CD14-positive monocyte (primary cell): ENCODE results near the gene CYP2A6. TPM values are rescaled to one million over a fixed set of nuclear protein-coding genes. Genes with fewer than 3 reads are reported as not detected.
"Not testable (repeated sequence)": the region's sequence is repeated elsewhere in the genome, so short reads cannot be mapped to it uniquely, and the experiment has no call there.

Experiments used
- DNase-seq, 3 donors: peaks; one replicate each; pipeline ENCODE4 v3.0.0-alpha.2; 2011 to 2022
- H2AFZ ChIP-seq: 2 replicates; pipeline ENCODE4 v1.6.0; 2012; ENCODE audit warnings: mild to moderate bottlenecking, low read depth, low read length, inconsistent platforms; ENCODE audit not compliant: insufficient read depth, poor library complexity, severe bottlenecking
- H3K27ac ChIP-seq, 2 donors: 1 replicate in 1 of 2; 2 replicates in 1 of 2; pipeline ENCODE4 v1.5.1; 2012 to 2013; ENCODE audit warnings: low read length in 2 of 2, control low read depth in 1 of 2, inconsistent platforms in 1 of 2, low read depth in 1 of 2, mild to moderate bottlenecking in 1 of 2
- H3K27me3 ChIP-seq, 2 donors: one replicate each; pipeline versions ENCODE4 v1.6.0 to v1.6.1; 2011 to 2013; ENCODE audit warnings: low read length in 2 of 2; ENCODE audit not compliant: control insufficient read depth in 2 of 2, insufficient read depth in 2 of 2
- H3K36me3 ChIP-seq, 2 donors: replicated peaks in 1 of 2; 1 replicate in 1 of 2; 2 replicates in 1 of 2; pipeline versions ENCODE4 v1.5.1 to v1.6.1; 2012 to 2013; ENCODE audit warnings: low read length in 2 of 2, control low read depth in 1 of 2, inconsistent platforms in 1 of 2, mild to moderate bottlenecking in 1 of 2; ENCODE audit not compliant: insufficient read depth in 2 of 2, control insufficient read depth in 1 of 2
- H3K4me1 ChIP-seq, 2 donors: 1 replicate in 1 of 2; 2 replicates in 1 of 2; pipeline versions ENCODE4 v1.5.1 to v1.6.1; 2012 to 2013; ENCODE audit warnings: low read length in 2 of 2, control low read depth in 1 of 2, inconsistent platforms in 1 of 2, mild to moderate bottlenecking in 1 of 2, moderate library complexity in 1 of 2; ENCODE audit not compliant: insufficient read depth in 2 of 2, control insufficient read depth in 1 of 2
- H3K4me2 ChIP-seq: replicated peaks from 2 replicates; pipeline ENCODE3; 2012; ENCODE audit warnings: low read length, moderate library complexity, mild to moderate bottlenecking; ENCODE audit not compliant: poor library complexity, severe bottlenecking; ENCODE audit errors: extremely low read depth
- H3K4me3 ChIP-seq, 3 experiments: fragments of 200-600 bp in 1 of 3; sonication (generic) in 1 of 3; replicated peaks in 1 of 3; 1 replicate in 2 of 3; 2 replicates in 1 of 3; pipeline ENCODE4 v1.5.1; 2011 to 2013; ENCODE audit warnings: low read length in 3 of 3, mild to moderate bottlenecking in 3 of 3, control low read depth in 2 of 3, low read depth in 2 of 3, inconsistent platforms in 1 of 3, moderate library complexity in 1 of 3
- H3K79me2 ChIP-seq: 2 replicates; pipeline ENCODE4 v1.6.0; 2012; ENCODE audit warnings: mild to moderate bottlenecking, control low read depth, inconsistent platforms, low read length, moderate library complexity; ENCODE audit not compliant: insufficient read depth
- H3K9ac ChIP-seq: 2 replicates; pipeline ENCODE4 v1.6.0; 2017; ENCODE audit warnings: low read length, mild to moderate bottlenecking; ENCODE audit not compliant: insufficient read depth, poor library complexity, severe bottlenecking
- H3K9me3 ChIP-seq, 2 donors: replicated peaks in 1 of 2; 1 replicate in 1 of 2; 2 replicates in 1 of 2; pipeline versions ENCODE4 v1.5.1 to v1.6.1; 2012 to 2013; ENCODE audit warnings: low read length in 2 of 2, control low read depth in 1 of 2; ENCODE audit not compliant: control insufficient read depth in 1 of 2, insufficient read depth in 1 of 2
- H4K20me1 ChIP-seq: 2 replicates; pipeline ENCODE4 v1.6.0; 2012; ENCODE audit warnings: mild to moderate bottlenecking, low read length, control low read depth, moderate library complexity; ENCODE audit not compliant: insufficient read depth
- H3K27ac Mint-ChIP-seq, 7 donors: one replicate each; pipeline ENCODE4 v1.8.0; 2020; ENCODE audit warnings: mild to moderate bottlenecking in 7 of 7, mixed read lengths in 7 of 7, moderate library complexity in 6 of 7, inconsistent platforms in 2 of 7
- H3K27me3 Mint-ChIP-seq, 3 donors: one replicate each; pipeline ENCODE4 v1.8.0; 2021 to 2022; ENCODE audit warnings: low read depth in 3 of 3, mild to moderate bottlenecking in 3 of 3, mixed read lengths in 3 of 3, moderate library complexity in 3 of 3, inconsistent platforms in 1 of 3
- H3K36me3 Mint-ChIP-seq, 2 donors: one replicate each; pipeline ENCODE4 v1.8.0; 2020; ENCODE audit warnings: mixed read lengths in 2 of 2, inconsistent platforms in 1 of 2, mild to moderate bottlenecking in 1 of 2
- H3K4me1 Mint-ChIP-seq: one replicate; pipeline ENCODE4 v1.8.0; 2020; ENCODE audit warnings: mild to moderate bottlenecking, mixed read lengths
- H3K4me3 Mint-ChIP-seq, 2 donors: one replicate each; pipeline ENCODE4 v1.8.0; 2020; ENCODE audit warnings: mild to moderate bottlenecking in 2 of 2, mixed read lengths in 2 of 2, moderate library complexity in 1 of 2
- H3K9me3 Mint-ChIP-seq, 7 donors: one replicate each; pipeline ENCODE4 v1.8.0; 2020 to 2022; ENCODE audit warnings: mixed read lengths in 7 of 7, mild to moderate bottlenecking in 6 of 7, moderate library complexity in 6 of 7, inconsistent platforms in 2 of 7
- CTCF ChIP-seq: fragments of 200-600 bp; IDR thresholded peaks from one replicate; pipeline ENCODE4 v1.8.0; 2022; ENCODE audit warnings: antibody characterized with exemption, mild to moderate bottlenecking
- WGBS: methylation state at CpG from one replicate; pipeline ENCODE4 v1.1.5; 2013; ENCODE audit warnings: missing lambda C conversion rate; ENCODE audit not compliant: insufficient coverage; 5-methylcytosine and 5-hydroxymethylcytosine counted together
- intact Hi-C, 2 donors: fragments of 100-400 bp; cut with micrococcal nuclease; formaldehyde crosslinking; loops; one replicate each; pipeline versions ENCODE4 v1.15.0 to v1.15.1; 2023
- polyA plus RNA-seq, 3 donors: library from polyadenylated mRNA; depleted of rRNA in 1 of 3; unstranded in 2 of 3; stranded (reverse) in 1 of 3; fragments of 300-500 nt in 2 of 3; fragments of >200 nt in 1 of 3; fragmentation: Illumina TruSeq in 2 of 3; gene quantifications; 1 replicate in 2 of 3; 2 replicates in 1 of 3; pipeline ENCODE4 v1.2.3, GENCODE V29; 2012 to 2021

The CYP2A6 gene
- polyA plus RNA-seq, 3 donors: not detected

GRCh38 chr19:40889366-40889765, 39.1 kb upstream of the CYP2A6 start:
- Mint-ChIP-seq H3K4me3 (no peak overlapping the region), H3K27ac (no peak overlapping the region), H3K4me1 (no peaks in the 10 kb centered on the region), H3K36me3 (no peaks in the 10 kb centered on the region), H3K9me3 (no peaks in the 10 kb centered on the region), H3K27me3 (peaks cover 15 to 33% (median 25%) of the 10 kb centered on the region in 3 donors)
- no peak overlapping the region for H3K4me2 ChIP-seq
- peaks cover 0 to 8% of the 10 kb centered on the region in 2 donors for H3K27me3 ChIP-seq
- no peak overlapping the region for H2AFZ ChIP-seq
- no peaks in the 10 kb centered on the region for H3K79me2 ChIP-seq
- intact Hi-C loops: no loop called here
- H3K4me1 ChIP-seq: no peaks in the 10 kb centered on the region
- H3K36me3 ChIP-seq: no peaks in the 10 kb centered on the region
- no peak overlapping the region for H3K9ac ChIP-seq
- no peak for TF ChIP-seq CTCF
- no peak overlapping the region for H3K4me3 ChIP-seq
- H3K9me3 ChIP-seq: no peaks in the 10 kb centered on the region
- WGBS: 79% methylated on average over 2 of the region's 3 CpGs
- no peak for DNase-seq
- H4K20me1 ChIP-seq: no peaks in the 10 kb centered on the region
- no peak overlapping the region for H3K27ac ChIP-seq

- Histone ChIP-seq H2AFZ (no peak overlapping the region), H3K27me3 (peaks cover 0 to 8% of the 10 kb centered on the region in 2 donors), H3K4me2 (no peak overlapping the region), H3K4me1 (no peaks in the 10 kb centered on the region), H3K9me3 (no peaks in the 10 kb centered on the region), H4K20me1 (no peaks in the 10 kb centered on the region), H3K79me2 (no peaks in the 10 kb centered on the region), H3K9ac (no peak overlapping the region), H3K36me3 (no peaks in the 10 kb centered on the region), H3K27ac (no peak overlapping the region), H3K4me3 (no peak overlapping the region)
- Mint-ChIP-seq H3K27ac (no peak overlapping the region), H3K27me3 (peaks cover 10 to 30% (median 20%) of the 10 kb centered on the region in 3 donors), H3K36me3 (no peaks in the 10 kb centered on the region), H3K4me1 (no peaks in the 10 kb centered on the region), H3K4me3 (no peak overlapping the region), H3K9me3 (no peaks in the 10 kb centered on the region)
- no peak for TF ChIP-seq CTCF
- no peak for DNase-seq
- WGBS: 100% methylated on average over 2 of the region's 4 CpGs
- intact Hi-C loops: no loop called here
Observed at GRCh38 chr19:40888191-40888590, 37.9 kb upstream of the CYP2A6 start.

DNA sequence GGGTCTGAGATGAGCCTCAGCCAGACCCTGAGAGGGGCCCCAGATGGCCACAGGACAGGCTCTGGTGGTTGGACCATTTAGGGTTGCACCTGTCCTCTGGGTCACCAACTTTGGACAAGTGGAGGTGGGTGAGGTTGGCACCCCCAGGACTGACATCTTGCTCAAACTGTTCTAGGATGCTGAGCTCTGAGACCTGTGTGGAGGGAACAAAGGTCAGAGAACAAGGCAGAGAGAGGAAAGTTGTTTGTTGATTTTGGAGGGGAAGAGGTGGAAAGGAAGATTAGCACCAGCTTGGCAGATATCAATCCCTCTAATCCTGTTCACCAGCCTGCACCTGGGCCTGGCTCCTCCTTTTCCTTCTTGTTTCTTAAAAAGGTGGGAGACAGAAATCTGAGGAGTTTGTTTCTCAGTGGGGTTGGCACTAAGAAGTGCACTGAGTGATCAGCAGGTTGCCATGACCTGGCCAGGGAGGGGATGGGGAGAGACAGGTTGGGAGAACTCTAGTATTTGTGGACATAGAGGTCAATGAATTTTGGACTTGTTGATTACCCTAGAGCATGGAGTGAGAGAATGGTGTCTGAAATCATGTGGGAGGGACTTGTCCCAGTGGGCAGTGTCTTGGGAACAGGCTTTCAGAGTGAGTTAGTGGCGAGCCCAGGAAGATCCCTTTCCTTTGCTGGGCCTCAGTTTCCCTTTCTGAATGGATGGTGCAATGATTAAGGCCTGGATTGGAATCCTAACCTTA, 34.1 kb upstream of the CYP2A6 start:
- H3K27ac Mint-ChIP-seq, H3K36me3 ChIP-seq, H3K4me1 Mint-ChIP-seq, H3K4me1 ChIP-seq, H3K4me2 ChIP-seq, H3K27me3 ChIP-seq, H2AFZ ChIP-seq, H3K79me2 ChIP-seq, intact Hi-C loops, H4K20me1 ChIP-seq, H3K36me3 Mint-ChIP-seq, H3K9me3 Mint-ChIP-seq, H3K27ac ChIP-seq, H3K4me3 Mint-ChIP-seq, DNase-seq, H3K4me3 ChIP-seq, H3K9ac ChIP-seq, H3K9me3 ChIP-seq: not testable (repeated sequence)
- no CpG with 5 or more reads among the region's 1 CpG for WGBS
- peaks cover 33 to 43% (median 41%) of the 10 kb centered on the region in 3 donors for H3K27me3 Mint-ChIP-seq
